ENCODE results near the gene CPE. TPM values are rescaled to one million over a fixed set of nuclear protein-coding genes. Genes with fewer than 3 reads are reported as not detected.
"Not testable (repeated sequence)": the region's sequence is repeated elsewhere in the genome, so short reads cannot be mapped to it uniquely, and the experiment has no call there.

CPE gene
- total RNA-seq, 1 experiment from 2014 or later, result 0.92 TPM

- Histone ChIP-seq H3K9me3 (ENCODE audit: control insufficient read depth, insufficient read depth, low read depth, low read length) (no peaks in the 10 kb centered on the region), H3K4me3 (ENCODE audit: low read depth in 2 of 2, low read length in 2 of 2) (no peak overlapping the region), H3K36me3 (ENCODE audit: control insufficient read depth, insufficient read depth, low read length) (no peaks in the 10 kb centered on the region), H3K4me1 (ENCODE audit: control insufficient read depth, insufficient read depth, low read length) (peaks cover 2% of the 10 kb centered on the region; the same call in 1 of the 2 replicates), H3K27ac (ENCODE audit: low read length) (no peak overlapping the region), H3K27me3 (ENCODE audit: control insufficient read depth, insufficient read depth, low read length) (no peaks in the 10 kb centered on the region; the same call in 1 of the 2 replicates)
- POLR2A ChIA-PET, result no interaction called here
- CTCF ChIA-PET, result interaction anchor here (0.6 kb wide), 2 partner anchors 8 to 69 kb away, joined by 3 read pairs; no protein-coding TSS in a partner anchor
- BruUV-seq (replicated peaks), result no TSS peak
- ATAC-seq (no peak), DNase-seq (ENCODE audit: low read depth, low spot score) (no peak)
- intact Hi-C loops (cut with micrococcal nuclease; ENCODE audit: unreplicated experiment) (no loop called here), in situ Hi-C loops (cut with HindIII; ENCODE audit: low pct_unique_long_range_greater_than_20kb, low sequenced_read_pairs) (no loop called here)
- TF ChIP-seq, protein P1, sequence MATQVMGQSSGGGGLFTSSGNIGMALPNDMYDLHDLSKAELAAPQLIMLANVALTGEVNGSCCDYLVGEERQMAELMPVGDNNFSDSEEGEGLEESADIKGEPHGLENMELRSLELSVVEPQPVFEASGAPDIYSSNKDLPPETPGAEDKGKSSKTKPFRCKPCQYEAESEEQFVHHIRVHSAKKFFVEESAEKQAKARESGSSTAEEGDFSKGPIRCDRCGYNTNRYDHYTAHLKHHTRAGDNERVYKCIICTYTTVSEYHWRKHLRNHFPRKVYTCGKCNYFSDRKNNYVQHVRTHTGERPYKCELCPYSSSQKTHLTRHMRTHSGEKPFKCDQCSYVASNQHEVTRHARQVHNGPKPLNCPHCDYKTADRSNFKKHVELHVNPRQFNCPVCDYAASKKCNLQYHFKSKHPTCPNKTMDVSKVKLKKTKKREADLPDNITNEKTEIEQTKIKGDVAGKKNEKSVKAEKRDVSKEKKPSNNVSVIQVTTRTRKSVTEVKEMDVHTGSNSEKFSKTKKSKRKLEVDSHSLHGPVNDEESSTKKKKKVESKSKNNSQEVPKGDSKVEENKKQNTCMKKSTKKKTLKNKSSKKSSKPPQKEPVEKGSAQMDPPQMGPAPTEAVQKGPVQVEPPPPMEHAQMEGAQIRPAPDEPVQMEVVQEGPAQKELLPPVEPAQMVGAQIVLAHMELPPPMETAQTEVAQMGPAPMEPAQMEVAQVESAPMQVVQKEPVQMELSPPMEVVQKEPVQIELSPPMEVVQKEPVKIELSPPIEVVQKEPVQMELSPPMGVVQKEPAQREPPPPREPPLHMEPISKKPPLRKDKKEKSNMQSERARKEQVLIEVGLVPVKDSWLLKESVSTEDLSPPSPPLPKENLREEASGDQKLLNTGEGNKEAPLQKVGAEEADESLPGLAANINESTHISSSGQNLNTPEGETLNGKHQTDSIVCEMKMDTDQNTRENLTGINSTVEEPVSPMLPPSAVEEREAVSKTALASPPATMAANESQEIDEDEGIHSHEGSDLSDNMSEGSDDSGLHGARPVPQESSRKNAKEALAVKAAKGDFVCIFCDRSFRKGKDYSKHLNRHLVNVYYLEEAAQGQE (IDR thresholded peaks at IDR 0.05; ENCODE audit: insufficient read depth in 1 of 2, low read depth in 2 of 2, low read length in 1 of 2), result no peak
- TF ChIP-seq POLR2AphosphoS5 (IDR thresholded peaks at IDR 0.05; ENCODE audit: low read depth, low read length), result no peak
- no peak for TF ChIP-seq CTCF (IDR thresholded peaks at IDR 0.05)
- TF ChIP-seq SIN3A (IDR thresholded peaks at IDR 0.05; ENCODE audit: borderline replicate concordance, insufficient read depth, low read depth, low read length), result no peak
- no peak for TF ChIP-seq TCF7L2 (IDR thresholded peaks at IDR 0.05; ENCODE audit: low read depth, low read length)
These were observed 111.0 kb downstream of the CPE start for GRCh38 chr4:165489786-165490185.

DNA sequence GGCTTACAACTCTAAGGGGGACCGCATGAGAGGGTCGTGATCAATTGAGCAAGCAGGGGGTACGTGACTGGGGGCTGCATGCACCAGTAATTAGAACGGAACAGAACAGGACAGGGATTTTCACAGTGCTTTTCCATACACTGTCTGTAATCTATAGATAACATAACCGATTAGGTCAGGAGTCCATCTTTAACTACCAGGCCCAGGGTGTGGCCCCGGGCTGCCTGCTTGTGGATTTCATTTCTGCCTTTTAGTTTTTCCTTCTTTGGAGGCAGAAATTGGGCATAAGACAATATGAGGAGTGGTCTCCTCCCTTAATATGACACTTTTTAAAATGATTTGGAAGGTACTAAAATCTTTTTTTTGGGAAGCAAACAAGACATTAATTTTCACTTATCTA is 113.8 kb downstream of the CPE start:
- H3K4me1 ChIP-seq (ENCODE audit: control insufficient read depth, insufficient read depth, low read length); H3K9me3 ChIP-seq (ENCODE audit: control insufficient read depth, insufficient read depth, low read depth, low read length); in situ Hi-C loops (cut with HindIII; ENCODE audit: low pct_unique_long_range_greater_than_20kb, low sequenced_read_pairs); H3K27me3 ChIP-seq (ENCODE audit: control insufficient read depth, insufficient read depth, low read length); BruUV-seq (replicated peaks); DNase-seq (ENCODE audit: low read depth, low spot score); H3K36me3 ChIP-seq (ENCODE audit: control insufficient read depth, insufficient read depth, low read length); POLR2A ChIA-PET; CTCF ChIA-PET; ATAC-seq; H3K4me3 ChIP-seq (ENCODE audit: low read depth in 2 of 2, low read length in 2 of 2); H3K27ac ChIP-seq (ENCODE audit: low read length): not testable (repeated sequence)
- intact Hi-C loops (cut with micrococcal nuclease; ENCODE audit: unreplicated experiment), result loop anchor here (2.0 kb wide), 1 partner anchor 600 kb away; no protein-coding TSS in a partner anchor

GRCh38 chr4:165493359-165493758 is 114.6 kb downstream of the CPE start:
- DNase-seq (ENCODE audit: low read depth, low spot score) (peak; percentile 33), ATAC-seq (peak; percentile 99)
- Histone ChIP-seq H3K4me1 (ENCODE audit: control insufficient read depth, insufficient read depth, low read length) (peaks cover 2% of the 10 kb centered on the region; the same call in 1 of the 2 replicates), H3K9me3 (ENCODE audit: control insufficient read depth, insufficient read depth, low read depth, low read length) (no peaks in the 10 kb centered on the region), H3K4me3 (ENCODE audit: low read depth in 2 of 2, low read length in 2 of 2) (no peak overlapping the region), H3K27ac (ENCODE audit: low read length) (no peak overlapping the region), H3K36me3 (ENCODE audit: control insufficient read depth, insufficient read depth, low read length) (no peaks in the 10 kb centered on the region), H3K27me3 (ENCODE audit: control insufficient read depth, insufficient read depth, low read length) (no peaks in the 10 kb centered on the region; the same call in 1 of the 2 replicates)
- no TSS peak for BruUV-seq (replicated peaks)
- POLR2A ChIA-PET, result no interaction called here
- in situ Hi-C loops (cut with HindIII; ENCODE audit: low pct_unique_long_range_greater_than_20kb, low sequenced_read_pairs) (no loop called here), intact Hi-C loops (cut with micrococcal nuclease; ENCODE audit: unreplicated experiment) (loop anchor here (2.0 kb wide), 1 partner anchor 599 kb away; no protein-coding TSS in a partner anchor)
- CTCF ChIA-PET, result interaction anchor here (0.7 to 1.1 kb wide), 4 partner anchors 44 to 598 kb away, joined by 3 to 7 read pairs (median 4); no protein-coding TSS in a partner anchor
- TF ChIP-seq, protein P1 (IDR thresholded peaks at IDR 0.05; ENCODE audit: insufficient read depth in 1 of 2, low read depth in 2 of 2, low read length in 1 of 2), result no peak
- TF ChIP-seq POLR2AphosphoS5 (IDR thresholded peaks at IDR 0.05; ENCODE audit: low read depth, low read length) (no peak), CTCF (IDR thresholded peaks at IDR 0.05) (peak; percentile 79), SIN3A (IDR thresholded peaks at IDR 0.05; ENCODE audit: borderline replicate concordance, insufficient read depth, low read depth, low read length) (no peak), TCF7L2 (IDR thresholded peaks at IDR 0.05; ENCODE audit: low read depth, low read length) (no peak)

Measured in Panc1 (cell line).